GM21529 (cell line): ENCODE measurements around the gene TEPSIN.

ENCODE experiments used
- ATAC-seq: cut with Tn5 transposase; IDR thresholded peaks from one replicate; pipeline ENCODE4 v1.9.1; 2021; ENCODE audit not compliant: unreplicated experiment

TEPSIN gene

GRCh38 chr17:81222906-81223761, 15.7 kb downstream of the TEPSIN start, which contains the start of gene CEP131:
Gene CEP131 (minus strand): TSS chr17:81222965. CDS start chr17:81220056, 2,909 bp downstream.
- peak; percentile 94 for ATAC-seq

- no peak for ATAC-seq
Measured at GRCh38 chr17:81222620-81222905, 16.3 kb downstream of the TEPSIN start.

GRCh38 chr17:81221842-81222619, 16.8 kb downstream of the TEPSIN start:
- ATAC-seq: no peak

GRCh38 chr17:81221371-81221841, 17.4 kb downstream of the TEPSIN start:
- no peak for ATAC-seq

- no peak for ATAC-seq
Measured at GRCh38 chr17:81219476-81220180, 19.2 kb downstream of the TEPSIN start.

GRCh38 chr17:81218991-81219390, 19.9 kb downstream of the TEPSIN start:
- ATAC-seq: no peak

GRCh38 chr17:81218459-81218858, 20.4 kb downstream of the TEPSIN start:
- no peak for ATAC-seq

- no peak for ATAC-seq
Measured at GRCh38 chr17:81217491-81217890, 21.4 kb downstream of the TEPSIN start.

- ATAC-seq: no peak
Measured at GRCh38 chr17:81213978-81214377, 24.9 kb downstream of the TEPSIN start.

GRCh38 chr17:81212365-81212764, 26.5 kb downstream of the TEPSIN start:
- no peak for ATAC-seq

GRCh38 chr17:81210868-81211267, 28.0 kb downstream of the TEPSIN start:
- ATAC-seq: no peak

GRCh38 chr17:81210466-81210865, 28.4 kb downstream of the TEPSIN start:
- no peak for ATAC-seq

- ATAC-seq: no peak
Measured at GRCh38 chr17:81209141-81209540, 29.7 kb downstream of the TEPSIN start.

- no peak for ATAC-seq
Measured at GRCh38 chr17:81208651-81209050, 30.2 kb downstream of the TEPSIN start.

- ATAC-seq: no peak
Measured at GRCh38 chr17:81207610-81208581, 31.0 kb downstream of the TEPSIN start.

- no peak for ATAC-seq
Measured at GRCh38 chr17:81206657-81207056, 32.2 kb downstream of the TEPSIN start.

- ATAC-seq: no peak
Measured at GRCh38 chr17:81206166-81206565, 32.7 kb downstream of the TEPSIN start.

GRCh38 chr17:81204578-81204977, 34.3 kb downstream of the TEPSIN start:
- ATAC-seq: no peak

- no peak for ATAC-seq
Measured at GRCh38 chr17:81203136-81203535, 35.7 kb downstream of the TEPSIN start.

- no peak for ATAC-seq
Measured at GRCh38 chr17:81202318-81202717, 36.5 kb downstream of the TEPSIN start.
